HepG2 (cell line): ENCODE data around the gene ALPI. TPM values are rescaled to one million over a fixed set of nuclear protein-coding genes. Genes with fewer than 3 reads are reported as not detected.

ENCODE experiments used
- ATAC-seq: fragments of 200-7000 bp; cut with Tn5 transposase; 3 replicates; pipeline ENCODE4 v1.9.1; 2020; ENCODE audit warnings: mild to moderate bottlenecking, moderate library complexity
- BruUV-seq: library from RNA; stranded (reverse); fragments of 400-500 nt; replicated peaks from 2 replicates; lab custom pipeline; 2021; lab: Mats Ljungman, UMichigan
- CTCF ChIA-PET: fragments of 300-600 bp; formaldehyde crosslinking; extraction: SDS; loops from one replicate; lab custom pipeline; 2021; ENCODE audit warnings: low total read pairs, inconsistent platforms, low intra/inter-chr PET ratio; lab: Yijun Ruan, JAX
- POLR2A ChIA-PET: fragments of 350-600 bp; sonication (Branson Sonifier 250); formaldehyde crosslinking; loops from one replicate; lab custom pipeline; 2020; ENCODE audit warnings: antibody characterized with exemption, inconsistent platforms; lab: Yijun Ruan, JAX
- DNase-seq: peaks from one replicate; pipeline ENCODE4 v3.0.0-alpha.2; 2015; ENCODE audit warnings: low spot score
- FAIRE-seq: peaks from 3 replicates; lab custom pipeline; 2011; peaks lifted over from hg19 to GRCh38; lab: Jason Lieb, UNC
- H2AFZ ChIP-seq: one replicate; pipeline ENCODE4 v1.6.1; 2011; ENCODE audit warnings: low read length, inconsistent platforms
- H3K27ac ChIP-seq: fragments of 300-600 bp; 3 replicates; pipeline ENCODE4 v1.8.0; 2011; ENCODE audit warnings: mixed run types, mild to moderate bottlenecking, mixed read lengths, low read length, inconsistent platforms; ENCODE audit not compliant: insufficient read depth; ENCODE audit errors: extremely low read length
- H3K27me3 ChIP-seq, 2 experiments: fragments of 200-600 bp in 1 of 2; 2 replicates in 1 of 2; 3 replicates in 1 of 2; pipeline versions ENCODE4 v1.6.0 to v1.8.0; 2011; ENCODE audit warnings: low read length in 2 of 2, mild to moderate bottlenecking in 2 of 2, moderate library complexity in 2 of 2, inconsistent platforms in 1 of 2; ENCODE audit not compliant: insufficient read depth in 2 of 2, control insufficient read depth in 1 of 2
- H3K36me3 ChIP-seq, 2 experiments: fragments of 200-600 bp in 1 of 2; replicated peaks in 1 of 2; 2 replicates in 1 of 2; 3 replicates in 1 of 2; pipeline versions ENCODE4 v1.5.1 to v1.8.0; 2011; ENCODE audit warnings: low read length in 2 of 2, inconsistent platforms in 1 of 2; ENCODE audit not compliant: insufficient read depth in 2 of 2, control insufficient read depth in 1 of 2
- H3K4me1 ChIP-seq: 2 replicates; pipeline ENCODE4 v1.5.1; 2012; ENCODE audit warnings: low read length, inconsistent platforms; ENCODE audit not compliant: insufficient read depth
- H3K4me2 ChIP-seq: 2 replicates; pipeline ENCODE4 v1.6.0; 2011; ENCODE audit warnings: low read depth, low read length, inconsistent platforms
- H3K4me3 ChIP-seq, 3 experiments: fragments of 200-600 bp in 1 of 3; sonication (generic), shearing (Covaris generic) in 1 of 3; replicated peaks in 1 of 3; 2 replicates each; pipeline ENCODE4 v1.5.1; 2011 to 2016; ENCODE audit warnings: low read length in 3 of 3, inconsistent platforms in 2 of 3, low read depth in 2 of 3, mild to moderate bottlenecking in 2 of 3, control low read depth in 1 of 3, mixed read lengths in 1 of 3; ENCODE audit not compliant: insufficient read depth in 1 of 3
- H3K79me2 ChIP-seq: one replicate; pipeline ENCODE4 v1.6.1; 2011; ENCODE audit warnings: low read length, inconsistent platforms; ENCODE audit not compliant: insufficient read depth
- H3K9ac ChIP-seq: 2 replicates; pipeline ENCODE4 v1.6.0; 2011; ENCODE audit warnings: mild to moderate bottlenecking, low read depth, low read length, inconsistent platforms; ENCODE audit not compliant: insufficient read depth
- H3K9me3 ChIP-seq: 2 replicates; pipeline ENCODE4 v1.5.1; 2012; ENCODE audit warnings: mild to moderate bottlenecking, low read length
- H4K20me1 ChIP-seq: 2 replicates; pipeline ENCODE4 v1.6.0; 2011; ENCODE audit warnings: inconsistent platforms, mild to moderate bottlenecking, low read length, moderate library complexity; ENCODE audit not compliant: insufficient read depth
- AKAP8 ChIP-seq: sonication (generic); formaldehyde crosslinking; IDR thresholded peaks from 2 replicates; pipeline ENCODE4 v1.5.1; 2020; ENCODE audit warnings: mild to moderate bottlenecking, missing genetic modification reagents
- ARHGAP35 ChIP-seq: sonication (generic); formaldehyde crosslinking; IDR thresholded peaks from 2 replicates; pipeline ENCODE4 v1.9.0; 2022; ENCODE audit warnings: mild to moderate bottlenecking, inconsistent platforms, moderate library complexity, missing genetic modification reagents, borderline replicate concordance
- HIC2 ChIP-seq: sonication (generic); formaldehyde crosslinking; IDR thresholded peaks from 2 replicates; pipeline ENCODE4 v1.9.0; 2022; ENCODE audit warnings: low read depth, missing genetic modification reagents
- PHF20 ChIP-seq: sonication (generic); formaldehyde crosslinking; IDR thresholded peaks from 2 replicates; pipeline ENCODE4 v1.5.0; 2020; ENCODE audit warnings: mild to moderate bottlenecking, missing genetic modification reagents
- PITX1 ChIP-seq: sonication (generic); formaldehyde crosslinking; IDR thresholded peaks from 2 replicates; pipeline ENCODE4 v1.5.1; 2020; ENCODE audit warnings: mild to moderate bottlenecking, missing genetic modification reagents
- RFX1 ChIP-seq: fragments of 450-650 bp; IDR thresholded peaks from 2 replicates; pipeline ENCODE4 v1.6.1; 2017
- RFX3 ChIP-seq: IDR thresholded peaks from 2 replicates; pipeline ENCODE4 v1.6.1; 2016; ENCODE audit warnings: missing biosample characterization, missing genetic modification reagents
- RFX5 ChIP-seq: IDR thresholded peaks from 2 replicates; pipeline ENCODE4 v1.6.1; 2011; ENCODE audit warnings: low read depth, low read length, improper control_type of control experiment
- ZC3H4 ChIP-seq: sonication (generic); formaldehyde crosslinking; IDR thresholded peaks from 2 replicates; pipeline ENCODE4 v1.4.0; 2020; ENCODE audit warnings: missing genetic modification reagents, borderline replicate concordance
- ZNF142 ChIP-seq: sonication (generic); formaldehyde crosslinking; IDR thresholded peaks from 2 replicates; pipeline ENCODE4 v1.4.0; 2020; ENCODE audit warnings: missing genetic modification reagents
- ZNF720 ChIP-seq: sonication (generic); formaldehyde crosslinking; IDR thresholded peaks from 2 replicates; pipeline ENCODE4 v1.4.0; 2020; ENCODE audit warnings: missing genetic modification reagents
- ZNF75D ChIP-seq: sonication (generic); formaldehyde crosslinking; IDR thresholded peaks from 2 replicates; pipeline ENCODE4 v1.8.1; 2023; ENCODE audit warnings: missing genetic modification reagents, mild to moderate bottlenecking, borderline replicate concordance
- ZNF768 ChIP-seq: sonication (generic); formaldehyde crosslinking; IDR thresholded peaks from 2 replicates; pipeline ENCODE4 v1.4.0; 2020; ENCODE audit warnings: missing genetic modification reagents
- WGBS: methylation state at CpG from one replicate; pipeline ENCODE4 v1.1.6; 2017; ENCODE audit warnings: low lambda C conversion rate; 5-methylcytosine and 5-hydroxymethylcytosine counted together
- in situ Hi-C: cut with HindIII; loops from 2 replicates; pipeline ENCODE4 v1.10.0; 2017; ENCODE audit warnings: low pct_unique_long_range_greater_than_20kb; ENCODE audit not compliant: extremely low pct_ligation_motif_present
- intact Hi-C: fragments of 100-400 bp; cut with micrococcal nuclease; formaldehyde crosslinking; loops from one replicate; pipeline ENCODE4 v1.10.0; 2022; ENCODE audit not compliant: unreplicated experiment
- polyA plus RNA-seq, 8 experiments: library from polyadenylated mRNA; depleted of rRNA in 3 of 8; stranded (reverse) in 7 of 8; unstranded in 1 of 8; fragments of >200 nt; fragmentation: Illumina TruSeq in 4 of 8; extraction: Trizol in 4 of 8; gene quantifications; 2 replicates each; pipeline versions ENCODE4 v1.2.1 to v1.2.3, GENCODE V29; 2011 to 2016; ENCODE audit warnings: low read depth in 4 of 8, missing spikeins in 1 of 8, mixed read lengths in 1 of 8; ENCODE audit not compliant: insufficient read depth in 1 of 8
- total RNA-seq, 5 experiments: library from RNA; depleted of rRNA; stranded (reverse); fragments of >200 nt; fragmentation: Illumina TruSeq; extraction: Trizol; gene quantifications; 2 replicates each; pipeline ENCODE4 v1.2.3, GENCODE V29; 2016; ENCODE audit warnings: low read depth in 1 of 5
- TF ChIP-seq, protein P1 (sequence below): IDR thresholded peaks from 2 replicates; pipeline ENCODE4 v1.6.1; 2012; ENCODE audit warnings: inconsistent platforms

The ALPI gene
- total and polyA plus RNA-seq, 2 of the 13 experiments (the other 11 are each of a cell fraction or from before 2014, with no cell fraction given), result not detected

- H4K20me1 ChIP-seq, result no peaks in the 10 kb centered on the region
- no TSS peak for BruUV-seq
- no peak overlapping the region for H3K9ac ChIP-seq
- H3K79me2 ChIP-seq, result no peaks in the 10 kb centered on the region
- no peak for DNase-seq
- H3K4me1 ChIP-seq, result peaks cover 11% of the 10 kb centered on the region
- no peak overlapping the region for H3K4me3 ChIP-seq
- no peak overlapping the region for H3K4me2 ChIP-seq
- H3K27ac ChIP-seq, result no peak overlapping the region
- no peaks in the 10 kb centered on the region for H3K36me3 ChIP-seq
- intact Hi-C loops, result no loop called here
- H3K27me3 ChIP-seq, result peaks cover 18 to 91% of the 10 kb centered on the region in 2 experiments
- TF ChIP-seq RFX5 (no peak), ZNF142 (no peak), ZC3H4 (CRISPR knock-in tag) (no peak), ZNF720 (CRISPR knock-in tag) (no peak), HIC2 (CRISPR knock-in tag) (no peak), RFX3 (peak; percentile 70; the same call in 1 of the 2 replicates), PITX1 (CRISPR knock-in tag) (no peak), PHF20 (no peak), ZNF768 (CRISPR knock-in tag) (peak; percentile 67; the same call in 1 of the 2 replicates), ARHGAP35 (no peak), AKAP8 (CRISPR knock-in tag) (no peak), RFX1 (peak; percentile 62), ZNF75D (no peak)
- TF ChIP-seq, protein P1, sequence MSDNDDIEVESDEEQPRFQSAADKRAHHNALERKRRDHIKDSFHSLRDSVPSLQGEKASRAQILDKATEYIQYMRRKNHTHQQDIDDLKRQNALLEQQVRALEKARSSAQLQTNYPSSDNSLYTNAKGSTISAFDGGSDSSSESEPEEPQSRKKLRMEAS, result no peak
- H3K9me3 ChIP-seq, result no peaks in the 10 kb centered on the region
- WGBS, result 69% methylated on average over 2 of the region's 2 CpGs
- no peak for FAIRE-seq
- POLR2A ChIA-PET, result no interaction called here
- H2AFZ ChIP-seq, result no peak overlapping the region
- ATAC-seq, result no peak
- in situ Hi-C loops, result no loop called here
- CTCF ChIA-PET, result no interaction called here
Measured at GRCh38 chr2:232504438-232504837, 48.5 kb downstream of the ALPI start.
